ENCODE measurements around the gene ATXN7L1.
"Not testable (repeated sequence)": the region's sequence is repeated elsewhere in the genome, so short reads cannot be mapped to it uniquely, and the experiment has no call there.

Gene ATXN7L1

GRCh38 chr7:105862770-105863169, 13.6 kb downstream of the ATXN7L1 start:
- in situ Hi-C loops (cut with HindIII; ENCODE audit: low sequenced_read_pairs): no loop called here

- in situ Hi-C loops (cut with HindIII; ENCODE audit: low sequenced_read_pairs): no loop called here
Observed at GRCh38 chr7:105862276-105862675, 14.1 kb downstream of the ATXN7L1 start.

GRCh38 chr7:105861224-105861623, 15.2 kb downstream of the ATXN7L1 start:
- in situ Hi-C loops (cut with HindIII; ENCODE audit: low sequenced_read_pairs): no loop called here

GRCh38 chr7:105860793-105861192, 15.6 kb downstream of the ATXN7L1 start:
- in situ Hi-C loops (cut with HindIII; ENCODE audit: low sequenced_read_pairs): no loop called here

GRCh38 chr7:105857009-105857952, 19.1 kb downstream of the ATXN7L1 start:
- in situ Hi-C loops (cut with HindIII; ENCODE audit: low sequenced_read_pairs): no loop called here

GRCh38 chr7:105854498-105854897, 21.9 kb downstream of the ATXN7L1 start:
- in situ Hi-C loops (cut with HindIII; ENCODE audit: low sequenced_read_pairs): no loop called here

- in situ Hi-C loops (cut with HindIII; ENCODE audit: low sequenced_read_pairs): no loop called here
Observed at GRCh38 chr7:105853931-105854419, 22.4 kb downstream of the ATXN7L1 start.

GRCh38 chr7:105851064-105851463, 25.3 kb downstream of the ATXN7L1 start:
- in situ Hi-C loops (cut with HindIII; ENCODE audit: low sequenced_read_pairs): no loop called here

GRCh38 chr7:105849122-105849855, 27.1 kb downstream of the ATXN7L1 start:
- in situ Hi-C loops (cut with HindIII; ENCODE audit: low sequenced_read_pairs): no loop called here

GRCh38 chr7:105846404-105846803, 30.0 kb downstream of the ATXN7L1 start:
- in situ Hi-C loops (cut with HindIII; ENCODE audit: low sequenced_read_pairs): no loop called here

- in situ Hi-C loops (cut with HindIII; ENCODE audit: low sequenced_read_pairs): not testable (repeated sequence)
Observed at GRCh38 chr7:105844681-105845080, 31.7 kb downstream of the ATXN7L1 start.

GRCh38 chr7:105841866-105842265, 34.5 kb downstream of the ATXN7L1 start:
- in situ Hi-C loops (cut with HindIII; ENCODE audit: low sequenced_read_pairs): no loop called here

- in situ Hi-C loops (cut with HindIII; ENCODE audit: low sequenced_read_pairs): no loop called here
Observed at GRCh38 chr7:105840981-105841749, 35.2 kb downstream of the ATXN7L1 start.

- in situ Hi-C loops (cut with HindIII; ENCODE audit: low sequenced_read_pairs): no loop called here
Observed at GRCh38 chr7:105839266-105839665, 37.1 kb downstream of the ATXN7L1 start.

GRCh38 chr7:105838627-105839231, 37.7 kb downstream of the ATXN7L1 start:
- in situ Hi-C loops (cut with HindIII; ENCODE audit: low sequenced_read_pairs): no loop called here

GRCh38 chr7:105837765-105838626, 38.4 kb downstream of the ATXN7L1 start:
- in situ Hi-C loops (cut with HindIII; ENCODE audit: low sequenced_read_pairs): no loop called here

- in situ Hi-C loops (cut with HindIII; ENCODE audit: low sequenced_read_pairs): no loop called here
Observed at GRCh38 chr7:105835441-105835840, 41.0 kb downstream of the ATXN7L1 start.

- in situ Hi-C loops (cut with HindIII; ENCODE audit: low sequenced_read_pairs): no loop called here
Observed at GRCh38 chr7:105831824-105832535, 44.4 kb downstream of the ATXN7L1 start.

GRCh38 chr7:105831302-105831620, 45.1 kb downstream of the ATXN7L1 start:
- in situ Hi-C loops (cut with HindIII; ENCODE audit: low sequenced_read_pairs): no loop called here
